PC-3 (cell line): Measurements from ENCODE around the gene DCP2. TPM values are rescaled to one million over a fixed set of nuclear protein-coding genes. Genes with fewer than 3 reads are reported as not detected.

Experiments
- ATAC-seq: fragments of 200-7000 bp; cut with Tn5 transposase; 2 replicates; pipeline ENCODE4 v1.9.1; 2020; ENCODE audit warnings: mild to moderate bottlenecking, moderate library complexity
- Bru-seq: library from RNA; stranded (reverse); fragments of 400-500 nt; gene quantifications from one replicate; lab custom pipeline; 2021; lab: Mats Ljungman, UMichigan
- BruChase-seq, 2 experiments: library from RNA; stranded (reverse); fragments of 400-500 nt; gene quantifications; one replicate each; lab custom pipeline; 2021; lab: Mats Ljungman, UMichigan
- BruUV-seq: library from RNA; stranded (reverse); fragments of 400-500 nt; replicated peaks from 2 replicates; lab custom pipeline; 2021; lab: Mats Ljungman, UMichigan
- CTCF ChIA-PET: fragments of 300-600 bp; sonication (Branson Sonifier 250); formaldehyde crosslinking; loops from one replicate; lab custom pipeline; 2022; ENCODE audit warnings: antibody characterized with exemption; lab: Charles Lee
- POLR2A ChIA-PET: fragments of 300-600 bp; sonication (Branson Sonifier 250); formaldehyde crosslinking; loops from one replicate; lab custom pipeline; 2022; ENCODE audit warnings: antibody characterized with exemption; ENCODE audit not compliant: unreplicated experiment; lab: Charles Lee
- DNase-seq: peaks from one replicate; pipeline ENCODE4 v3.0.0-alpha.2; 2015
- H2AFZ ChIP-seq: fragments of 300-600 bp; sonication (generic); 2 replicates; pipeline ENCODE4 v1.6.0; 2016; ENCODE audit warnings: antibody characterized with exemption, low read length
- H3F3A ChIP-seq: fragments of 300-600 bp; sonication (generic); one replicate; pipeline ENCODE4 v1.6.0; 2017; ENCODE audit warnings: antibody characterized with exemption, low read length, control low read depth, mild to moderate bottlenecking; ENCODE audit not compliant: unreplicated experiment
- H3K27ac ChIP-seq: fragments of 300-600 bp; sonication (generic); 2 replicates; pipeline ENCODE4 v1.5.1; 2016; ENCODE audit warnings: mild to moderate bottlenecking, low read length
- H3K27me3 ChIP-seq: fragments of 300-600 bp; sonication (generic); 2 replicates; pipeline ENCODE4 v1.6.1; 2016; ENCODE audit warnings: low read length, mixed read lengths
- H3K36me3 ChIP-seq: fragments of 300-600 bp; sonication (generic); 2 replicates; pipeline ENCODE4 v1.6.1; 2016; ENCODE audit warnings: low read depth, mixed run types, low read length, mixed read lengths
- H3K4me1 ChIP-seq: fragments of 300-600 bp; sonication (generic); 2 replicates; pipeline ENCODE4 v1.5.1; 2016; ENCODE audit warnings: low read length; ENCODE audit not compliant: insufficient read depth
- H3K4me2 ChIP-seq: fragments of 300-600 bp; sonication (generic); 2 replicates; pipeline ENCODE4 v1.6.0; 2016; ENCODE audit warnings: low read length
- H3K4me3 ChIP-seq: fragments of 300-600 bp; sonication (generic); 2 replicates; pipeline ENCODE4 v1.5.1; 2016; ENCODE audit warnings: mild to moderate bottlenecking, low read length, mixed read lengths
- H3K79me2 ChIP-seq: fragments of 300-600 bp; sonication (generic); 2 replicates; pipeline ENCODE4 v1.6.1; 2017; ENCODE audit warnings: low read length, mixed read lengths
- H3K9ac ChIP-seq: fragments of 300-600 bp; sonication (generic); 2 replicates; pipeline ENCODE4 v1.6.0; 2016; ENCODE audit warnings: mild to moderate bottlenecking, low read length
- H3K9me2 ChIP-seq: fragments of 300-600 bp; sonication (generic); replicated peaks from 2 replicates; pipeline ENCODE4 v1.6.1; 2016; ENCODE audit warnings: mixed run types, low read length, mixed read lengths
- H3K9me3 ChIP-seq: fragments of 300-600 bp; sonication (generic); 2 replicates; pipeline ENCODE4 v1.6.1; 2016; ENCODE audit warnings: low read length, mixed read lengths
- H4K20me1 ChIP-seq: fragments of 300-600 bp; sonication (generic); 2 replicates; pipeline ENCODE4 v1.6.1; 2016; ENCODE audit warnings: low read length, mixed read lengths
- CTCF ChIP-seq: fragments of 300-600 bp; sonication (generic); conservative IDR thresholded peaks from 2 replicates; pipeline ENCODE4 v1.5.1; 2017; ENCODE audit warnings: antibody characterized with exemption, low read depth, mild to moderate bottlenecking, low read length
- EZH2 ChIP-seq: fragments of 300-600 bp; sonication (generic); IDR thresholded peaks from one replicate; pipeline ENCODE4 v1.6.1; 2017; ENCODE audit warnings: antibody characterized with exemption, mild to moderate bottlenecking, low read length; ENCODE audit not compliant: unreplicated experiment
- EZH2phosphoT487 ChIP-seq: fragments of 300-600 bp; sonication (generic); IDR thresholded peaks from 2 replicates; pipeline ENCODE4 v1.6.1; 2018; ENCODE audit warnings: mild to moderate bottlenecking, antibody characterized with exemption, low read length, borderline replicate concordance
- intact Hi-C: fragments of 100-400 bp; cut with micrococcal nuclease; formaldehyde crosslinking; loops from 2 replicates; pipeline ENCODE4 v1.9.0; 2023
- long read RNA-seq: library from polyadenylated mRNA; unstranded; transcript quantifications from one replicate; pipeline ENCODE4 v2.0.0, GENCODE V29; 2021; ENCODE audit not compliant: unreplicated experiment
- total RNA-seq: library from RNA; depleted of rRNA; stranded (reverse); fragments of >200 nt; gene quantifications from 2 replicates; pipeline ENCODE4 v1.2.3, GENCODE V29; 2014; rRNA removed

The DCP2 gene
- total RNA-seq (26.7 and 33.6 TPM in 2 replicates), Bru-seq, nascent RNA (percentile 83 among the genes with signal in this experiment), BruChase-seq, experiment 1, labeled RNA remaining after a 6-hour chase (percentile 79 among the genes with signal in this experiment), BruChase-seq, experiment 2, labeled RNA remaining after a 2-hour chase (percentile 86 among the genes with signal in this experiment)
- long read RNA-seq, full-length matches to known transcripts, result 5 of 18 reads
- long read RNA-seq, partial matches to known transcripts, result 1 of 18 reads
- long read RNA-seq, other reads (novel, unspliced or antisense), result 12 of 18 reads

GRCh38 chr5:112976432-112977309 is at the start of gene DCP2:
Gene DCP2 (plus strand): TSS chr5:112976798. CDS start chr5:112976934, 136 bp downstream.
- Histone ChIP-seq H3K4me2 (peak within 1 kb of the TSS; percentile 97), H3F3A (no peaks in the 10 kb centered on the region), H3K36me3 (no peaks in the 10 kb centered on the region), H4K20me1 (peaks cover 17% of the 10 kb centered on the region; the same call in 1 of the 2 replicates), H3K4me1 (peaks cover 18% of the 10 kb centered on the region), H3K9me2 (no peaks in the 10 kb centered on the region), H3K27ac (peak within 1 kb of the TSS; percentile 66), H3K4me3 (peak within 1 kb of the TSS; percentile 99), H3K9ac (peak within 1 kb of the TSS; percentile 90), H3K79me2 (peaks cover 51% of the 10 kb centered on the region), H3K27me3 (no peaks in the 10 kb centered on the region), H3K9me3 (no peaks in the 10 kb centered on the region), H2AFZ (peak within 1 kb of the TSS; percentile 100)
- TF ChIP-seq EZH2phosphoT487, result no peak
- TF ChIP-seq CTCF, result no peak
- TF ChIP-seq EZH2, result no peak
- no TSS peak for BruUV-seq
- POLR2A ChIA-PET, result interaction anchor here (0.7 kb wide), 1 partner anchor 134 kb away, joined by 6 read pairs; no protein-coding TSS in a partner anchor
- DNase-seq, result peak; percentile 96
- intact Hi-C loops, result loop anchor here (5.0 kb wide), 2 partner anchors 54 to 114 kb away; partner anchors contain the start of genes REEP5 and SRP19
- CTCF ChIA-PET, result no interaction called here
- peak; percentile 96 for ATAC-seq

- CTCF ChIA-PET, result no interaction called here
- no peaks in the 10 kb centered on the region for H4K20me1 ChIP-seq
- ATAC-seq (peak; percentile 59), DNase-seq (peak; percentile 56)
- H3K4me3 ChIP-seq, result no peak overlapping the region
- TF ChIP-seq CTCF (no peak), EZH2phosphoT487 (no peak), EZH2 (no peak)
- peaks cover 16% of the 10 kb centered on the region for H3K4me1 ChIP-seq
- H3K9me2 ChIP-seq, result no peaks in the 10 kb centered on the region
- H3K9ac ChIP-seq, result no peak overlapping the region
- peak overlapping the region; percentile 59; the same call in 1 of the 2 replicates for H3K4me2 ChIP-seq
- POLR2A ChIA-PET, result no interaction called here
- H3K27me3 ChIP-seq, result no peaks in the 10 kb centered on the region
- peaks cover 4% of the 10 kb centered on the region for H3F3A ChIP-seq
- H2AFZ ChIP-seq, result no peak overlapping the region
- intact Hi-C loops, result no loop called here
- H3K27ac ChIP-seq, result no peak overlapping the region
- BruUV-seq, result no TSS peak
- H3K79me2 ChIP-seq, result no peaks in the 10 kb centered on the region
- H3K9me3 ChIP-seq, result no peaks in the 10 kb centered on the region
- H3K36me3 ChIP-seq, result no peaks in the 10 kb centered on the region
Observed at GRCh38 chr5:112929336-112930081, 47.1 kb upstream of the DCP2 start.
